ENCODE measurements around the gene TBC1D12. TPM values are rescaled to one million over a fixed set of nuclear protein-coding genes. Genes with fewer than 3 reads are reported as not detected.

Gene TBC1D12
- total RNA-seq, 1 donor from 2014 or later: 12.9 TPM

DNA sequence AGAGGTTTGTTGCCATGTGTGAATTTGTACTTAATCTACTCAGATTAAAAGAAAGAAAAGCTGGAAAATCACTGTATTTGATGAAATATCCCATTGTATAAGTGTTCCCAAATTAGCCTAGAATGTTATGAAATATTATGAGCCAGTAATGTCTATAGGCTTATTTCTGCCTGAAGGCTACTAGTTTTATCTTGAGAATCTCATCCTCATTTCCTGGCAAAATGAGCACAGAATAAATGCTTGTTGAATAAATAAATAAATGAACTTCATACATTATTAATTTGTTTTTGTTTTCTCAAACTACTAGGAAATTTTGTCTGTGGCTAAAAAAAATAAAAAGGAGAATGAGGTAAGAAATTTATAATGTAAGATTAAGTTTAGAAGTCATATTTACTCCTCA lies 168.7 kb downstream of the TBC1D12 start:
- no peak for DNase-seq (ENCODE audit: low read depth)
- H3K4me3 ChIP-seq (ENCODE audit: low read depth, low read length): no peak overlapping the region
- TF ChIP-seq CTCF (conservative IDR thresholded peaks at IDR 0.05; ENCODE audit: low read depth, low read length): no peak

- no peak for DNase-seq (ENCODE audit: low read depth)
These were observed 169.2 kb downstream of the TBC1D12 start for GRCh38 chr10:94571528-94571927.

GRCh38 chr10:94578790-94579189 lies 176.4 kb downstream of the TBC1D12 start:
- H3K4me3 ChIP-seq (ENCODE audit: low read depth, low read length): no peak overlapping the region
- DNase-seq (ENCODE audit: low read depth): no peak
- no peak for TF ChIP-seq CTCF (conservative IDR thresholded peaks at IDR 0.05; ENCODE audit: low read depth, low read length)

More at GRCh38 chr10:94571528-94571927, 169.2 kb downstream of the TBC1D12 start:
- no peak for TF ChIP-seq CTCF (conservative IDR thresholded peaks at IDR 0.05; ENCODE audit: low read depth, low read length)
- no peak overlapping the region for H3K4me3 ChIP-seq (ENCODE audit: low read depth, low read length)

DNA sequence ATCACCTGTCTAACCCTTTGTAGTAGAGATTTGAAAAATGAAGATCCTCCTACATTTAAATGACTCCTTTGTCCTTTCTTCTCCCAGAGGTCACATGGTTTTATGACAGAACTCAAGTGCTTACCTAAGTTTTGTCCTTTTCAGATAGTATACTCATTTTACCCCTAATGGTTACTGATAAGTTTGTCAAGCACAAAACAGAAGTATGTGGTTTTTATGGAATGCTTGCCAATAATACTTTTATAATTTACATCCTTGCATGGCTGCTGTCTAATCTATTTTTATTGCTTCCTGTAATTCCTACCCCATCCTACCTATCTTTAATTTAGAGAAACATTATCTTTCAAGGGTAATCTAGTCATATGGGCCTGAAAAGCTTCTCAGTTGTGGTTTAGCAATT lies 180.8 kb downstream of the TBC1D12 start:
- DNase-seq (ENCODE audit: low read depth): no peak
- no peak overlapping the region for H3K4me3 ChIP-seq (ENCODE audit: low read depth, low read length)
- no peak for TF ChIP-seq CTCF (conservative IDR thresholded peaks at IDR 0.05; ENCODE audit: low read depth, low read length)

Other genes with a start within 250 kb of the TBC1D12 start
- 16.7 and 30.7 TPM in 2 replicates for gene NOC3L, start 39.6 kb upstream of the TBC1D12 start, total RNA-seq
- 42.3 and 71.1 TPM in 2 replicates for gene HELLS, start 143.2 kb downstream of the TBC1D12 start, total RNA-seq